Nephron progenitor cell (in vitro differentiated cells): ENCODE results near the gene RASAL2.
"Not testable (repeated sequence)": the region's sequence is repeated elsewhere in the genome, so short reads cannot be mapped to it uniquely, and the experiment has no call there.

Source experiments
- DNase-seq: peaks from one replicate; pipeline ENCODE4 v3.0.0; 2021
- H3K27ac Mint-ChIP-seq: 2 replicates; pipeline ENCODE4 v1.8.0; 2021; ENCODE audit warnings: mild to moderate bottlenecking, moderate library complexity, mixed read lengths
- H3K27me3 Mint-ChIP-seq: 2 replicates; pipeline ENCODE4 v1.8.0; 2021; ENCODE audit warnings: mild to moderate bottlenecking, low read depth, mixed read lengths; ENCODE audit not compliant: poor library complexity
- H3K36me3 Mint-ChIP-seq: 2 replicates; pipeline ENCODE4 v1.8.0; 2021; ENCODE audit warnings: low read depth, mixed read lengths
- H3K4me1 Mint-ChIP-seq: 2 replicates; pipeline ENCODE4 v1.8.0; 2021; ENCODE audit warnings: mixed read lengths
- H3K4me3 Mint-ChIP-seq: 2 replicates; pipeline ENCODE4 v1.8.0; 2021; ENCODE audit warnings: mild to moderate bottlenecking, moderate library complexity, mixed read lengths
- H3K9me3 Mint-ChIP-seq: 2 replicates; pipeline ENCODE4 v1.8.0; 2021; ENCODE audit warnings: mild to moderate bottlenecking, moderate library complexity, mixed read lengths
- CTCF ChIP-seq: fragments of 200-600 bp; sonication (generic); IDR thresholded peaks from 2 replicates; pipeline ENCODE4 v1.5.0; 2021; ENCODE audit warnings: antibody characterized with exemption

RASAL2 gene

GRCh38 chr1:178243890-178244289, 150.0 kb downstream of the RASAL2 start:
- no peak overlapping the region for H3K4me3 Mint-ChIP-seq
- H3K9me3 Mint-ChIP-seq = peaks cover 42% of the 10 kb centered on the region
- TF ChIP-seq CTCF = no peak
- DNase-seq = no peak
- no peak overlapping the region for H3K27ac Mint-ChIP-seq
- peaks cover 5% of the 10 kb centered on the region for H3K27me3 Mint-ChIP-seq
- H3K4me1 Mint-ChIP-seq = no peaks in the 10 kb centered on the region
- H3K36me3 Mint-ChIP-seq = peaks cover 17% of the 10 kb centered on the region

- not testable (repeated sequence) for H3K4me3 Mint-ChIP-seq, H3K27ac Mint-ChIP-seq, DNase-seq, H3K27me3 Mint-ChIP-seq, H3K4me1 Mint-ChIP-seq
- Mint-ChIP-seq H3K36me3 (peaks cover 28% of the 10 kb centered on the region), H3K9me3 (peaks cover 55% of the 10 kb centered on the region)
Measured at GRCh38 chr1:178248284-178248683, 154.4 kb downstream of the RASAL2 start.

- H3K4me1 Mint-ChIP-seq, DNase-seq, H3K4me3 Mint-ChIP-seq, H3K27me3 Mint-ChIP-seq, H3K27ac Mint-ChIP-seq: not testable (repeated sequence)
- peaks cover 30% of the 10 kb centered on the region for H3K9me3 Mint-ChIP-seq
- H3K36me3 Mint-ChIP-seq = peaks cover 19% of the 10 kb centered on the region
Measured at GRCh38 chr1:178253581-178253980, 159.7 kb downstream of the RASAL2 start.

GRCh38 chr1:178254433-178254832, 160.5 kb downstream of the RASAL2 start:
- H3K4me3 Mint-ChIP-seq = no peak overlapping the region
- TF ChIP-seq CTCF = no peak
- no peaks in the 10 kb centered on the region for H3K4me1 Mint-ChIP-seq
- DNase-seq = no peak
- no peak overlapping the region for H3K27ac Mint-ChIP-seq
- peaks cover 4% of the 10 kb centered on the region for H3K27me3 Mint-ChIP-seq
- H3K9me3 Mint-ChIP-seq = peaks cover 28% of the 10 kb centered on the region
- H3K36me3 Mint-ChIP-seq = peaks cover 20% of the 10 kb centered on the region

GRCh38 chr1:178258536-178258935, 164.6 kb downstream of the RASAL2 start:
- no peak for TF ChIP-seq CTCF
- Mint-ChIP-seq H3K27ac (no peak overlapping the region), H3K36me3 (peaks cover 14% of the 10 kb centered on the region), H3K4me3 (no peak overlapping the region), H3K27me3 (peaks cover 4% of the 10 kb centered on the region), H3K4me1 (peaks cover 6% of the 10 kb centered on the region), H3K9me3 (peaks cover 22% of the 10 kb centered on the region)
- DNase-seq = no peak

GRCh38 chr1:178262120-178262500, 168.2 kb downstream of the RASAL2 start:
- no peak for DNase-seq
- Mint-ChIP-seq H3K36me3 (peaks cover 13% of the 10 kb centered on the region), H3K27me3 (peaks cover 4% of the 10 kb centered on the region), H3K4me1 (peaks cover 13% of the 10 kb centered on the region), H3K27ac (no peak overlapping the region), H3K4me3 (no peak overlapping the region), H3K9me3 (peaks cover 12% of the 10 kb centered on the region)
- no peak for TF ChIP-seq CTCF

GRCh38 chr1:178263341-178263740, 169.4 kb downstream of the RASAL2 start:
- Mint-ChIP-seq H3K36me3 (peaks cover 12% of the 10 kb centered on the region), H3K27ac (no peak overlapping the region), H3K9me3 (peaks cover 9% of the 10 kb centered on the region), H3K4me3 (no peak overlapping the region), H3K4me1 (peaks cover 23% of the 10 kb centered on the region), H3K27me3 (no peaks in the 10 kb centered on the region)
- no peak for TF ChIP-seq CTCF
- no peak for DNase-seq
